Vagina (tissue), 2 donors: Measurements from ENCODE around the gene RRP36.

ENCODE experiments used
- CTCF ChIP-seq, 3 experiments: fragments of 450-650 bp in 2 of 3; fragments of 200-600 bp in 1 of 3; sonication (generic) in 1 of 3; IDR thresholded peaks; one replicate each; pipeline ENCODE4 v1.5.1; 2017 to 2019; ENCODE audit warnings: antibody characterized with exemption in 3 of 3, mild to moderate bottlenecking in 2 of 3, moderate library complexity in 2 of 3
- POLR2AphosphoS5 ChIP-seq, 2 donors: sonication (generic); formaldehyde crosslinking; IDR thresholded peaks; one replicate each; pipeline ENCODE4 v1.9.0; 2017; ENCODE audit warnings: antibody characterized with exemption in 2 of 2, mild to moderate bottlenecking in 2 of 2, low read depth in 1 of 2; ENCODE audit not compliant: insufficient read depth in 1 of 2

- TF ChIP-seq POLR2AphosphoS5 (IDR thresholded peaks at IDR 0.05; ENCODE audit: insufficient read depth in 1 of 2, low read depth in 1 of 2): no peak
- no peak for TF ChIP-seq CTCF (IDR thresholded peaks at IDR 0.05)
Observed at GRCh38 chr6:43026365-43026764, 4.9 kb downstream of the RRP36 start.
